SK-N-SH treated with all-trans-retinoic acid at 6 μM for 48 hours (cell line): ENCODE results near the gene TGM5.
"Not testable (repeated sequence)": the region's sequence is repeated elsewhere in the genome, so short reads cannot be mapped to it uniquely, and the experiment has no call there.

Experiments used
- ATAC-seq: fragments of 200-7000 bp; cut with Tn5 transposase; 3 replicates; pipeline ENCODE4 v1.9.1; 2020; ENCODE audit warnings: mild to moderate bottlenecking, moderate library complexity
- ARNTL ChIP-seq: fragments of 450-650 bp; formaldehyde crosslinking; IDR thresholded peaks from 2 replicates; pipeline ENCODE4 v1.5.0; 2020; ENCODE audit warnings: low read depth, mild to moderate bottlenecking, moderate library complexity, borderline replicate concordance
- BACH2 ChIP-seq: fragments of 250-450 bp; sonication (Bioruptor Pico); IDR thresholded peaks from 2 replicates; pipeline ENCODE4 v1.9.0; 2021; ENCODE audit warnings: mild to moderate bottlenecking, borderline replicate concordance
- CREB5 ChIP-seq: fragments of 250-450 bp; sonication (Bioruptor Pico); IDR thresholded peaks from 2 replicates; pipeline ENCODE4 v1.5.1; 2020; ENCODE audit warnings: low read depth, mild to moderate bottlenecking, moderate library complexity
- CSDC2 ChIP-seq: fragments of 250-450 bp; sonication (Bioruptor Pico); IDR thresholded peaks from 2 replicates; pipeline ENCODE4 v1.5.0; 2020; ENCODE audit warnings: mild to moderate bottlenecking, moderate library complexity
- CSRNP3 ChIP-seq: fragments of 250-450 bp; sonication (Bioruptor Pico); IDR thresholded peaks from 2 replicates; pipeline ENCODE4 v1.5.1; 2021; ENCODE audit warnings: mild to moderate bottlenecking, moderate library complexity
- ESRRG ChIP-seq: fragments of 250-450 bp; sonication (Bioruptor Pico); IDR thresholded peaks from 2 replicates; pipeline ENCODE4 v1.6.1; 2021; ENCODE audit warnings: mild to moderate bottlenecking
- GLIS3 ChIP-seq: fragments of 250-450 bp; sonication (Bioruptor Pico); IDR thresholded peaks from 2 replicates; pipeline ENCODE4 v1.5.0; 2020; ENCODE audit warnings: mild to moderate bottlenecking, moderate library complexity
- ISL1 ChIP-seq: fragments of 250-450 bp; sonication (Bioruptor Pico); IDR thresholded peaks from 2 replicates; pipeline ENCODE4 v2.1.2; 2022; ENCODE audit warnings: mild to moderate bottlenecking, moderate library complexity
- OSR1 ChIP-seq: fragments of 250-450 bp; sonication (Bioruptor Pico); IDR thresholded peaks from 2 replicates; pipeline ENCODE4 v1.8.0; 2022; ENCODE audit warnings: moderate library complexity, mild to moderate bottlenecking, inconsistent platforms
- PATZ1 ChIP-seq: fragments of 250-450 bp; sonication (Bioruptor Pico); IDR thresholded peaks from 2 replicates; pipeline ENCODE4 v1.8.0; 2020; ENCODE audit warnings: mild to moderate bottlenecking, moderate library complexity, borderline replicate concordance
- POU6F1 ChIP-seq: fragments of 250-450 bp; sonication (Bioruptor Pico); IDR thresholded peaks from 2 replicates; pipeline ENCODE4 v1.8.0; 2021; ENCODE audit warnings: low read depth, mild to moderate bottlenecking, moderate library complexity, borderline replicate concordance
- RARB ChIP-seq: fragments of 250-450 bp; sonication (Bioruptor Pico); IDR thresholded peaks from 2 replicates; pipeline ENCODE4 v1.8.0; 2021; ENCODE audit warnings: mild to moderate bottlenecking, moderate library complexity
- TOX ChIP-seq: fragments of 250-450 bp; sonication (Bioruptor Pico); IDR thresholded peaks from 2 replicates; pipeline ENCODE4 v1.8.0; 2021; ENCODE audit warnings: mild to moderate bottlenecking, moderate library complexity, borderline replicate concordance
- TSHZ2 ChIP-seq: fragments of 250-450 bp; sonication (Bioruptor Pico); IDR thresholded peaks from 2 replicates; pipeline ENCODE4 v1.5.0; 2020; ENCODE audit warnings: mild to moderate bottlenecking, moderate library complexity
- ZC3H10 ChIP-seq: fragments of 250-450 bp; sonication (Bioruptor Pico); IDR thresholded peaks from 2 replicates; pipeline ENCODE4 v1.5.1; 2021; ENCODE audit warnings: mild to moderate bottlenecking, moderate library complexity
- ZFP3 ChIP-seq: fragments of 250-450 bp; sonication (Bioruptor Pico); IDR thresholded peaks from 2 replicates; pipeline ENCODE4 v1.5.0; 2020; ENCODE audit warnings: mild to moderate bottlenecking, moderate library complexity
- ZFP30 ChIP-seq: fragments of 450-650 bp; formaldehyde crosslinking; IDR thresholded peaks from 2 replicates; pipeline ENCODE4 v1.5.0; 2022; ENCODE audit warnings: mild to moderate bottlenecking, moderate library complexity
- ZNF565 ChIP-seq: fragments of 450-650 bp; formaldehyde crosslinking; conservative IDR thresholded peaks from 2 replicates; pipeline ENCODE4 v1.5.0; 2020; ENCODE audit warnings: low read depth, mild to moderate bottlenecking, moderate library complexity
- ZNF70 ChIP-seq: fragments of 450-650 bp; formaldehyde crosslinking; IDR thresholded peaks from 2 replicates; pipeline ENCODE4 v1.5.0; 2020; ENCODE audit warnings: mild to moderate bottlenecking, moderate library complexity
- ZNF8 ChIP-seq: fragments of 450-650 bp; formaldehyde crosslinking; IDR thresholded peaks from 2 replicates; pipeline ENCODE4 v1.5.0; 2020; ENCODE audit warnings: mild to moderate bottlenecking, moderate library complexity

The TGM5 gene

GRCh38 chr15:43230640-43231115 lies 36.0 kb downstream of the TGM5 start:
- no peak for TF ChIP-seq CREB5
- no peak for TF ChIP-seq CSDC2
- no peak for TF ChIP-seq PATZ1 (CRISPR knock-in tag)
- no peak for TF ChIP-seq ISL1 (CRISPR knock-in tag)
- TF ChIP-seq BACH2 = no peak
- TF ChIP-seq TOX = no peak
- no peak for TF ChIP-seq RARB (CRISPR knock-in tag)
- TF ChIP-seq OSR1 (CRISPR knock-in tag) = no peak
- TF ChIP-seq ZC3H10 = no peak
- no peak for TF ChIP-seq ARNTL (CRISPR knock-in tag)
- TF ChIP-seq ZFP30 (CRISPR knock-in tag) = no peak
- no peak for TF ChIP-seq ZNF70 (CRISPR knock-in tag)

GRCh38 chr15:43229977-43230376 lies 36.8 kb downstream of the TGM5 start:
- no peak for TF ChIP-seq OSR1 (CRISPR knock-in tag)
- TF ChIP-seq, all 23 proteins: peak for 0
- ATAC-seq = no peak

More at GRCh38 chr15:43230640-43231115, 36.0 kb downstream of the TGM5 start:
- ATAC-seq = no peak

GRCh38 chr15:43226436-43227305 lies 40.1 kb downstream of the TGM5 start:
- no peak for ATAC-seq
- TF ChIP-seq ZC3H10 (no peak), ARNTL (CRISPR knock-in tag) (no peak), CSDC2 (no peak), ZFP30 (CRISPR knock-in tag) (no peak), ESRRG (CRISPR knock-in tag) (no peak), BACH2 (no peak), RARB (CRISPR knock-in tag) (no peak), ZNF8 (no peak), CSRNP3 (CRISPR knock-in tag) (no peak), ZNF70 (CRISPR knock-in tag) (no peak), POU6F1 (no peak), OSR1 (CRISPR knock-in tag) (no peak), PATZ1 (CRISPR knock-in tag) (no peak), TSHZ2 (CRISPR knock-in tag) (no peak), ZFP3 (no peak), GLIS3 (no peak), ZNF565 (no peak)

GRCh38 chr15:43225950-43226255 lies 40.8 kb downstream of the TGM5 start:
- not testable (repeated sequence) for ATAC-seq
